HepG2 (cell line): ENCODE data around the gene EXOC3L4. TPM values are rescaled to one million over a fixed set of nuclear protein-coding genes. Genes with fewer than 3 reads are reported as not detected.

Experiments used
- ATAC-seq: fragments of 200-7000 bp; cut with Tn5 transposase; 3 replicates; pipeline ENCODE4 v1.9.1; 2020; ENCODE audit warnings: mild to moderate bottlenecking, moderate library complexity
- BruUV-seq: library from RNA; stranded (reverse); fragments of 400-500 nt; replicated peaks from 2 replicates; lab custom pipeline; 2021; lab: Mats Ljungman, UMichigan
- CTCF ChIA-PET: fragments of 300-600 bp; formaldehyde crosslinking; extraction: SDS; loops from one replicate; lab custom pipeline; 2021; ENCODE audit warnings: low total read pairs, inconsistent platforms, low intra/inter-chr PET ratio; lab: Yijun Ruan, JAX
- POLR2A ChIA-PET: fragments of 350-600 bp; sonication (Branson Sonifier 250); formaldehyde crosslinking; loops from one replicate; lab custom pipeline; 2020; ENCODE audit warnings: antibody characterized with exemption, inconsistent platforms; lab: Yijun Ruan, JAX
- DNase-seq: peaks from one replicate; pipeline ENCODE4 v3.0.0-alpha.2; 2015; ENCODE audit warnings: low spot score
- FAIRE-seq: peaks from 3 replicates; lab custom pipeline; 2011; peaks lifted over from hg19 to GRCh38; lab: Jason Lieb, UNC
- H2AFZ ChIP-seq: one replicate; pipeline ENCODE4 v1.6.1; 2011; ENCODE audit warnings: low read length, inconsistent platforms
- H3K27ac ChIP-seq: fragments of 300-600 bp; 3 replicates; pipeline ENCODE4 v1.8.0; 2011; ENCODE audit warnings: mixed run types, mild to moderate bottlenecking, mixed read lengths, low read length, inconsistent platforms; ENCODE audit not compliant: insufficient read depth; ENCODE audit errors: extremely low read length
- H3K27me3 ChIP-seq, 2 experiments: fragments of 200-600 bp in 1 of 2; 2 replicates in 1 of 2; 3 replicates in 1 of 2; pipeline versions ENCODE4 v1.6.0 to v1.8.0; 2011; ENCODE audit warnings: low read length in 2 of 2, mild to moderate bottlenecking in 2 of 2, moderate library complexity in 2 of 2, inconsistent platforms in 1 of 2; ENCODE audit not compliant: insufficient read depth in 2 of 2, control insufficient read depth in 1 of 2
- H3K36me3 ChIP-seq, 2 experiments: fragments of 200-600 bp in 1 of 2; replicated peaks in 1 of 2; 2 replicates in 1 of 2; 3 replicates in 1 of 2; pipeline versions ENCODE4 v1.5.1 to v1.8.0; 2011; ENCODE audit warnings: low read length in 2 of 2, inconsistent platforms in 1 of 2; ENCODE audit not compliant: insufficient read depth in 2 of 2, control insufficient read depth in 1 of 2
- H3K4me1 ChIP-seq: 2 replicates; pipeline ENCODE4 v1.5.1; 2012; ENCODE audit warnings: low read length, inconsistent platforms; ENCODE audit not compliant: insufficient read depth
- H3K4me2 ChIP-seq: 2 replicates; pipeline ENCODE4 v1.6.0; 2011; ENCODE audit warnings: low read depth, low read length, inconsistent platforms
- H3K4me3 ChIP-seq, 3 experiments: fragments of 200-600 bp in 1 of 3; sonication (generic), shearing (Covaris generic) in 1 of 3; replicated peaks in 1 of 3; 2 replicates each; pipeline ENCODE4 v1.5.1; 2011 to 2016; ENCODE audit warnings: low read length in 3 of 3, inconsistent platforms in 2 of 3, low read depth in 2 of 3, mild to moderate bottlenecking in 2 of 3, control low read depth in 1 of 3, mixed read lengths in 1 of 3; ENCODE audit not compliant: insufficient read depth in 1 of 3
- H3K79me2 ChIP-seq: one replicate; pipeline ENCODE4 v1.6.1; 2011; ENCODE audit warnings: low read length, inconsistent platforms; ENCODE audit not compliant: insufficient read depth
- H3K9ac ChIP-seq: 2 replicates; pipeline ENCODE4 v1.6.0; 2011; ENCODE audit warnings: mild to moderate bottlenecking, low read depth, low read length, inconsistent platforms; ENCODE audit not compliant: insufficient read depth
- H3K9me3 ChIP-seq: 2 replicates; pipeline ENCODE4 v1.5.1; 2012; ENCODE audit warnings: mild to moderate bottlenecking, low read length
- H4K20me1 ChIP-seq: 2 replicates; pipeline ENCODE4 v1.6.0; 2011; ENCODE audit warnings: inconsistent platforms, mild to moderate bottlenecking, low read length, moderate library complexity; ENCODE audit not compliant: insufficient read depth
- ADNP ChIP-seq: sonication (generic); formaldehyde crosslinking; IDR thresholded peaks from 2 replicates; pipeline ENCODE4 v1.4.0; 2020; ENCODE audit warnings: missing genetic modification reagents
- XBP1 ChIP-seq: sonication (generic); formaldehyde crosslinking; IDR thresholded peaks from 2 replicates; pipeline ENCODE4 v1.5.0; 2020; ENCODE audit warnings: missing genetic modification reagents
- ZC3H4 ChIP-seq: sonication (generic); formaldehyde crosslinking; IDR thresholded peaks from 2 replicates; pipeline ENCODE4 v1.4.0; 2020; ENCODE audit warnings: missing genetic modification reagents, borderline replicate concordance
- ZMYM3 ChIP-seq: sonication (generic); formaldehyde crosslinking; IDR thresholded peaks from 2 replicates; pipeline ENCODE4 v1.5.1; 2020; ENCODE audit warnings: mild to moderate bottlenecking, missing genetic modification reagents
- ZNF83 ChIP-seq: sonication (generic); formaldehyde crosslinking; IDR thresholded peaks from 2 replicates; pipeline ENCODE4 v1.4.0; 2020; ENCODE audit warnings: missing genetic modification reagents, mild to moderate bottlenecking, borderline replicate concordance
- ZNF883 ChIP-seq: sonication (generic); formaldehyde crosslinking; IDR thresholded peaks from 2 replicates; pipeline ENCODE4 v1.5.1; 2020; ENCODE audit warnings: mild to moderate bottlenecking, missing genetic modification reagents; ENCODE audit errors: not compliant biosample characterization
- WGBS: methylation state at CpG from one replicate; pipeline ENCODE4 v1.1.6; 2017; ENCODE audit warnings: low lambda C conversion rate; 5-methylcytosine and 5-hydroxymethylcytosine counted together
- in situ Hi-C: cut with HindIII; loops from 2 replicates; pipeline ENCODE4 v1.10.0; 2017; ENCODE audit warnings: low pct_unique_long_range_greater_than_20kb; ENCODE audit not compliant: extremely low pct_ligation_motif_present
- intact Hi-C: fragments of 100-400 bp; cut with micrococcal nuclease; formaldehyde crosslinking; loops from one replicate; pipeline ENCODE4 v1.10.0; 2022; ENCODE audit not compliant: unreplicated experiment
- polyA plus RNA-seq, 8 experiments: library from polyadenylated mRNA; depleted of rRNA in 3 of 8; stranded (reverse) in 7 of 8; unstranded in 1 of 8; fragments of >200 nt; fragmentation: Illumina TruSeq in 4 of 8; extraction: Trizol in 4 of 8; gene quantifications; 2 replicates each; pipeline versions ENCODE4 v1.2.1 to v1.2.3, GENCODE V29; 2011 to 2016; ENCODE audit warnings: low read depth in 4 of 8, missing spikeins in 1 of 8, mixed read lengths in 1 of 8; ENCODE audit not compliant: insufficient read depth in 1 of 8
- total RNA-seq, 5 experiments: library from RNA; depleted of rRNA; stranded (reverse); fragments of >200 nt; fragmentation: Illumina TruSeq; extraction: Trizol; gene quantifications; 2 replicates each; pipeline ENCODE4 v1.2.3, GENCODE V29; 2016; ENCODE audit warnings: low read depth in 1 of 5
- TF ChIP-seq, protein P1 (sequence below): IDR thresholded peaks from 2 replicates; pipeline ENCODE4 v1.6.1; 2016
- TF ChIP-seq, protein P2 (sequence below): sonication (generic); formaldehyde crosslinking; IDR thresholded peaks from 2 replicates; pipeline ENCODE4 v1.5.1; 2020; ENCODE audit warnings: mild to moderate bottlenecking, missing genetic modification reagents, moderate library complexity
- TF ChIP-seq, protein P3 (sequence below): IDR thresholded peaks from 2 replicates; pipeline ENCODE4 v1.6.1; 2012; ENCODE audit warnings: inconsistent platforms
- TF ChIP-seq, protein P4 (sequence below): sonication (generic); formaldehyde crosslinking; IDR thresholded peaks from 2 replicates; pipeline ENCODE4 v1.4.0; 2020; ENCODE audit warnings: missing genetic modification reagents

The EXOC3L4 gene
- total and polyA plus RNA-seq, 2 of the 13 experiments (the other 11 are each of a cell fraction or from before 2014, with no cell fraction given) = 11.8 to 27.0 TPM

DNA sequence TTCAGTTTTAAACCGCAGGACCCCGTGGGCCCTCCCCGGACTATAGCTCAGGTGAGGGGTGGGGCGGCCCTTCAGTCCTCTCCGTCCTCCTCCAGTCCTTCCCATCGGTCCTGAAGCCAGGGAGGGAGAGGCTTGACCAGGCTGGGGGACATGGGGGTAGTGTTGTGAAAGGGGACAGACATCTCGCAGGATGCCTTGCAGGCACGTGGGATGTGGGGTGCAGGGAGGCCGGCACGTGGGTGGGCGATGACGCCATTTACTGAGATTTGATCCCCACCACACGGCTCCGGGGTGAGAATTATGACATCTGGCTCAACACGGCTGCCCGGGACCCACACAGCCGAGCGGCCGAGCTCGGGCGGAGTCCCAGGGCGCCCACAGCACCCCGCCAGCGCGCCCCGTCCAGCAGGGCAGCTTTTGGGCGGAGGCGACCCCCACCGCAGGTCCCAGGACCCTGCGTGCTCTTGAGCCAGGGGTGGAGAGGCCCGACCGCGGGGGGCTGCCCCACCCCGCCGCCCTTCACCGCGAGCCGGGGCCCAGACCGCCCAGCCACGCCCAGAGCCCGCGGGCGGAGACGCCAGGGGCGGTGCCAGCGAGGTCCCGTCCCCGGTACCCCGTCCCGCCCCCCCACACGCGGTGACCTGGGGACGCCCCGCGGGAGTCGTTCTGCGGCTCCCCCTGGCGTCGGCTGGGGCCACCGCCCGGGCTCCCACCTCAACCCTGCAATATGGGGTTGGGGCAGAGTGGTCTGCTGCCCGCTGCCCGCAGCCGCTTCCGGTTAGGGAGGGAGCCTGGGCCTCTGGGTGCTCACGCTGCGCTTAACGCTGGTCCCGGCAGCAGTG is 3.3 kb upstream of the EXOC3L4 start (continued):
- TF ChIP-seq, protein P1, sequence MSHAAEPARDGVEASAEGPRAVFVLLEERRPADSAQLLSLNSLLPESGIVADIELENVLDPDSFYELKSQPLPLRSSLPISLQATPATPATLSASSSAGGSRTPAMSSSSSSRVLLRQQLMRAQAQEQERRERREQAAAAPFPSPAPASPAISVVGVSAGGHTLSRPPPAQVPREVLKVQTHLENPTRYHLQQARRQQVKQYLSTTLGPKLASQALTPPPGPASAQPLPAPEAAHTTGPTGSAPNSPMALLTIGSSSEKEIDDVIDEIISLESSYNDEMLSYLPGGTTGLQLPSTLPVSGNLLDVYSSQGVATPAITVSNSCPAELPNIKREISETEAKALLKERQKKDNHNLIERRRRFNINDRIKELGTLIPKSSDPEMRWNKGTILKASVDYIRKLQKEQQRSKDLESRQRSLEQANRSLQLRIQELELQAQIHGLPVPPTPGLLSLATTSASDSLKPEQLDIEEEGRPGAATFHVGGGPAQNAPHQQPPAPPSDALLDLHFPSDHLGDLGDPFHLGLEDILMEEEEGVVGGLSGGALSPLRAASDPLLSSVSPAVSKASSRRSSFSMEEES = no peak

DNA sequence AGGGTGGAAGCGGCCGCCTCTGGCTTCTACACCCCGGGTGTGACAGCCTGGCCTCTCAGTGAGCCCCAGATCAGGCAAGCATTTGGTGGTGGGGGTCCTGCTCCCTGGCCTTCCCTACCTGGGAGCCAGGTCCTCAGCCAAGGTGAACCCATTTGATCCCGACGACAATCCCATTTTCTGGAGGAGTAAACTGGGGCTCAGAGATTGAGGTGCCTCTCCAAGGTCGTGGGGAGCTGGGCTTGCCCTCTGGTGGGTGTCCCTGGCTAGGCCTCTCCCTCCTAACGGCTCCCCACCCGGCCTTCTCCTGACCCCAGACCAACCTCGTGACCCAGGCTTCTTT is 2.7 kb upstream of the EXOC3L4 start:
- DNase-seq = no peak
- BruUV-seq = no TSS peak
- H3K27ac ChIP-seq = no peak overlapping the region
- peaks cover 0 to 8% of the 10 kb centered on the region in 2 experiments; a peak in 2 of 5 replicates for H3K27me3 ChIP-seq
- H3K79me2 ChIP-seq = peaks cover 14% of the 10 kb centered on the region
- peak overlapping the region in 2 of 3 experiments; percentile 3 to 40; a peak in 1 of 6 replicates for H3K4me3 ChIP-seq
- CTCF ChIA-PET = interaction anchor here (0.9 to 1.3 kb wide), 2 partner anchors 14 to 16 kb away, joined by 3 to 4 read pairs; no protein-coding TSS in a partner anchor
- in situ Hi-C loops (no loop called here), intact Hi-C loops (no loop called here)
- no peak overlapping the region for H2AFZ ChIP-seq
- H3K4me1 ChIP-seq = peaks cover 89% of the 10 kb centered on the region
- no peak for ATAC-seq
- POLR2A ChIA-PET = no interaction called here
- no peaks in the 10 kb centered on the region for H4K20me1 ChIP-seq
- H3K9me3 ChIP-seq = no peaks in the 10 kb centered on the region
- no peak for FAIRE-seq
- 7% methylated on average over 4 of the region's 9 CpGs for WGBS
- no peak overlapping the region for H3K9ac ChIP-seq
- H3K4me2 ChIP-seq = peak overlapping the region; percentile 51
- no peaks in the 10 kb centered on the region for H3K36me3 ChIP-seq
- TF ChIP-seq XBP1 (CRISPR knock-in tag) = no peak
- peak; percentile 48; the same call in 1 of the 2 replicates for TF ChIP-seq ADNP (CRISPR knock-in tag)
- TF ChIP-seq, protein P2, sequence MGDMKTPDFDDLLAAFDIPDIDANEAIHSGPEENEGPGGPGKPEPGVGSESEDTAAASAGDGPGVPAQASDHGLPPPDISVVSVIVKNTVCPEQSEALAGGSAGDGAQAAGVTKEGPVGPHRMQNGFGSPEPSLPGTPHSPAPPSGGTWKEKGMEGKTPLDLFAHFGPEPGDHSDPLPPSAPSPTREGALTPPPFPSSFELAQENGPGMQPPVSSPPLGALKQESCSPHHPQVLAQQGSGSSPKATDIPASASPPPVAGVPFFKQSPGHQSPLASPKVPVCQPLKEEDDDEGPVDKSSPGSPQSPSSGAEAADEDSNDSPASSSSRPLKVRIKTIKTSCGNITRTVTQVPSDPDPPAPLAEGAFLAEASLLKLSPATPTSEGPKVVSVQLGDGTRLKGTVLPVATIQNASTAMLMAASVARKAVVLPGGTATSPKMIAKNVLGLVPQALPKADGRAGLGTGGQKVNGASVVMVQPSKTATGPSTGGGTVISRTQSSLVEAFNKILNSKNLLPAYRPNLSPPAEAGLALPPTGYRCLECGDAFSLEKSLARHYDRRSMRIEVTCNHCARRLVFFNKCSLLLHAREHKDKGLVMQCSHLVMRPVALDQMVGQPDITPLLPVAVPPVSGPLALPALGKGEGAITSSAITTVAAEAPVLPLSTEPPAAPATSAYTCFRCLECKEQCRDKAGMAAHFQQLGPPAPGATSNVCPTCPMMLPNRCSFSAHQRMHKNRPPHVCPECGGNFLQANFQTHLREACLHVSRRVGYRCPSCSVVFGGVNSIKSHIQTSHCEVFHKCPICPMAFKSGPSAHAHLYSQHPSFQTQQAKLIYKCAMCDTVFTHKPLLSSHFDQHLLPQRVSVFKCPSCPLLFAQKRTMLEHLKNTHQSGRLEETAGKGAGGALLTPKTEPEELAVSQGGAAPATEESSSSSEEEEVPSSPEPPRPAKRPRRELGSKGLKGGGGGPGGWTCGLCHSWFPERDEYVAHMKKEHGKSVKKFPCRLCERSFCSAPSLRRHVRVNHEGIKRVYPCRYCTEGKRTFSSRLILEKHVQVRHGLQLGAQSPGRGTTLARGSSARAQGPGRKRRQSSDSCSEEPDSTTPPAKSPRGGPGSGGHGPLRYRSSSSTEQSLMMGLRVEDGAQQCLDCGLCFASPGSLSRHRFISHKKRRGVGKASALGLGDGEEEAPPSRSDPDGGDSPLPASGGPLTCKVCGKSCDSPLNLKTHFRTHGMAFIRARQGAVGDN (CRISPR knock-in tag) = 0 out of 2 replicates have a peak, but pooled peaks have one; percentile 2
- peak; percentile 89 for TF ChIP-seq ZMYM3 (CRISPR knock-in tag)
- TF ChIP-seq ZNF883 = no peak
- TF ChIP-seq, protein P3, sequence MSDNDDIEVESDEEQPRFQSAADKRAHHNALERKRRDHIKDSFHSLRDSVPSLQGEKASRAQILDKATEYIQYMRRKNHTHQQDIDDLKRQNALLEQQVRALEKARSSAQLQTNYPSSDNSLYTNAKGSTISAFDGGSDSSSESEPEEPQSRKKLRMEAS = 0 out of 2 replicates have a peak, but pooled peaks have one; percentile 4
- TF ChIP-seq, protein P4, sequence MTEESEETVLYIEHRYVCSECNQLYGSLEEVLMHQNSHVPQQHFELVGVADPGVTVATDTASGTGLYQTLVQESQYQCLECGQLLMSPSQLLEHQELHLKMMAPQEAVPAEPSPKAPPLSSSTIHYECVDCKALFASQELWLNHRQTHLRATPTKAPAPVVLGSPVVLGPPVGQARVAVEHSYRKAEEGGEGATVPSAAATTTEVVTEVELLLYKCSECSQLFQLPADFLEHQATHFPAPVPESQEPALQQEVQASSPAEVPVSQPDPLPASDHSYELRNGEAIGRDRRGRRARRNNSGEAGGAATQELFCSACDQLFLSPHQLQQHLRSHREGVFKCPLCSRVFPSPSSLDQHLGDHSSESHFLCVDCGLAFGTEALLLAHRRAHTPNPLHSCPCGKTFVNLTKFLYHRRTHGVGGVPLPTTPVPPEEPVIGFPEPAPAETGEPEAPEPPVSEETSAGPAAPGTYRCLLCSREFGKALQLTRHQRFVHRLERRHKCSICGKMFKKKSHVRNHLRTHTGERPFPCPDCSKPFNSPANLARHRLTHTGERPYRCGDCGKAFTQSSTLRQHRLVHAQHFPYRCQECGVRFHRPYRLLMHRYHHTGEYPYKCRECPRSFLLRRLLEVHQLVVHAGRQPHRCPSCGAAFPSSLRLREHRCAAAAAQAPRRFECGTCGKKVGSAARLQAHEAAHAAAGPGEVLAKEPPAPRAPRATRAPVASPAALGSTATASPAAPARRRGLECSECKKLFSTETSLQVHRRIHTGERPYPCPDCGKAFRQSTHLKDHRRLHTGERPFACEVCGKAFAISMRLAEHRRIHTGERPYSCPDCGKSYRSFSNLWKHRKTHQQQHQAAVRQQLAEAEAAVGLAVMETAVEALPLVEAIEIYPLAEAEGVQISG (CRISPR knock-in tag) = peak; percentile 1; the same call in 1 of the 2 replicates
- TF ChIP-seq ZNF83 (CRISPR knock-in tag) = 0 out of 2 replicates have a peak, but pooled peaks have one; percentile 10
- TF ChIP-seq ZC3H4 (CRISPR knock-in tag) = no peak
